Measurements from ENCODE around the gene GSTO2.

GSTO2 gene

DNA sequence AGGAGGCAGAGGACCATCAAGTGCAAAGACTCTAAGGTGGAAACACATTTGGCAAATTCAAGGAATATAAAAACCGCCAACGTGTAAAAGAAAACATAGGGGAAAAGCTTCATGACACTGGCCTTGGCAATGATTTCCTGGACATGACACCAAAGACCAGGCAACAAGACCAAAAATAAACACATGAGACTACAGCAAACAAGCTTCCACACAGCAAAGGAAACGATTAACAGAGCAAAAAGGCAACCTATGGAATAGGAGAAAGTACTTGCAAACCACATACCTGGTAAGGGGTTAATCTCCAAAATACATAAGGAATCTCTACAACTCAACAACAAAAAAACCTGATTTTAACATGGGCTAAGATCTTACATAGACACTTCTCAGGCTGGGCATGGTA, 10.8 kb upstream of the GSTO2 start:
- no peak overlapping the region for H3K4me3 ChIP-seq (replicated peaks in 1 of 2; ENCODE audit: low read depth in 2 of 2, low read length in 2 of 2)
- TF ChIP-seq, protein P1, sequence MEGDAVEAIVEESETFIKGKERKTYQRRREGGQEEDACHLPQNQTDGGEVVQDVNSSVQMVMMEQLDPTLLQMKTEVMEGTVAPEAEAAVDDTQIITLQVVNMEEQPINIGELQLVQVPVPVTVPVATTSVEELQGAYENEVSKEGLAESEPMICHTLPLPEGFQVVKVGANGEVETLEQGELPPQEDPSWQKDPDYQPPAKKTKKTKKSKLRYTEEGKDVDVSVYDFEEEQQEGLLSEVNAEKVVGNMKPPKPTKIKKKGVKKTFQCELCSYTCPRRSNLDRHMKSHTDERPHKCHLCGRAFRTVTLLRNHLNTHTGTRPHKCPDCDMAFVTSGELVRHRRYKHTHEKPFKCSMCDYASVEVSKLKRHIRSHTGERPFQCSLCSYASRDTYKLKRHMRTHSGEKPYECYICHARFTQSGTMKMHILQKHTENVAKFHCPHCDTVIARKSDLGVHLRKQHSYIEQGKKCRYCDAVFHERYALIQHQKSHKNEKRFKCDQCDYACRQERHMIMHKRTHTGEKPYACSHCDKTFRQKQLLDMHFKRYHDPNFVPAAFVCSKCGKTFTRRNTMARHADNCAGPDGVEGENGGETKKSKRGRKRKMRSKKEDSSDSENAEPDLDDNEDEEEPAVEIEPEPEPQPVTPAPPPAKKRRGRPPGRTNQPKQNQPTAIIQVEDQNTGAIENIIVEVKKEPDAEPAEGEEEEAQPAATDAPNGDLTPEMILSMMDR (IDR thresholded peaks at IDR 0.05; ENCODE audit: low read depth, low read length), result no peak
- no peak for DNase-seq (ENCODE audit: low read depth in 2 of 2)

DNA sequence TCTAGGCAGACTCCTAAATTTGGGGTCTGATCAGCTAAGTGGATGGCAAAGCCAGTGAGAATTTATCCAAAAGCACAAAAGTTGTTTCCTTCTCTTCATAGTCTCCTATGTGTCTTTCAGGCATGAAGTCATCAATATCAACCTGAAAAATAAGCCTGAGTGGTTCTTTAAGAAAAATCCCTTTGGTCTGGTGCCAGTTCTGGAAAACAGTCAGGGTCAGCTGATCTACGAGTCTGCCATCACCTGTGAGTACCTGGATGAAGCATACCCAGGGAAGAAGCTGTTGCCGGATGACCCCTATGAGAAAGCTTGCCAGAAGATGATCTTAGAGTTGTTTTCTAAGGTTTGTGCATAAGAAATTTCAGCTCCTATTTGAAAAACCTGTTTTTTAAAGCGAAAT, 9.5 kb upstream of the GSTO2 start:
- TF ChIP-seq, protein P1 (IDR thresholded peaks at IDR 0.05; ENCODE audit: low read depth, low read length), result no peak
- DNase-seq (ENCODE audit: low read depth in 2 of 2), result no peak
- no peak overlapping the region for H3K4me3 ChIP-seq (replicated peaks in 1 of 2; ENCODE audit: low read depth in 2 of 2, low read length in 2 of 2)

DNA sequence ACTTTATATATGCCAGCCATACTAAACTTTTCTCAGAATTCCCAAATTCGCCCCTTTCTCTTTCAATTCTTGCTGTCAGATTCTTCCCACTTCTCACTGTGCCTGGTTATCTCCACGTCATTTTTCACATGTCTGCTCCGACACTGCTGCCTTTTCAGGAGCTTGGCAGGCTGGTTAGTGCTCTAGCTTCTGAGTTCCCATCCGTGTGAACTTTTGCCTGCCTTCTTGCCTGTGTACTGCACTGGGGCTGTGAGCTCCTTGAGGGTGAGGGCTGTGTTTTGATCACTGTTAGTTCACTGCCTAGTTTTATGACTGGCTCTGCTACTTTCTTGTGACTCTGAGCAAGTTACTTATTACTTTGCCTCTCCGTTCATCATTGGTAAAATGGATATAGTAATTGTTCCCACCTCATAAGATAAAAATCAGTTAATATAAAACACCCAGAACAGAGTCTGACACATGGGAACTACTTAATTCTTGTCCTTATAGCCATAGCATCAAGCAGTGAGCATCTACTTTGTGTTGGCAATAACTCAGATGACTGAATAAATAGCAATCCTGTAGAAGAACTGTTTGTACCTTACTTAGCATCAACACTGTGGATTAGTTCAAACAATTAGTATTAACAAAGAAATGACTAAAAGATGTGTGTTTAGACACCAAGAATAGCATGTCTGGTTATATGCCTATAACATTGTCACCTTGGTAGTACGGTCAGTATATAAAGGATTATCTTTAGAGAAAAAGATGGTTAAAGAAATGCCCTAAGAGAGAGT, 8.8 kb upstream of the GSTO2 start:
- DNase-seq (ENCODE audit: low read depth in 2 of 2), result peak; percentile 62 to 71
- TF ChIP-seq, protein P1 (IDR thresholded peaks at IDR 0.05; ENCODE audit: low read depth, low read length), result no peak
- no peak overlapping the region for H3K4me3 ChIP-seq (replicated peaks in 1 of 2; ENCODE audit: low read depth in 2 of 2, low read length in 2 of 2)

DNA sequence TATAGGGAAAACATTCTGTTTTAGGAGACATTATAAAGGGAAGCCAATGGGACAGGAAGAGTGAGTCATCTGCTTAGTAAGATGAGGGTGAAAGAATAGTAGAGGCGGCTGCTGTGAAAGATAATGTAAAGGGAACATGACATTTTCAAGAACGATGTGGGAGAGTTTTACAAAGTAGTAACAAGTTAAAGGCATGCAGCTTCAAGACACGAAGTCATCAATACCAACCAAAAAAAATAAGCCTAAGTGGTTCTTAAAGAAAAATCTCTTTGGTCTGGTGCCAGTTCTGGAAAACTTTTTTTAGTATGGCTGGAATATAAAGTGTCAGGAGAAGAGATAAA, 8.2 kb upstream of the GSTO2 start:
- H3K4me3 ChIP-seq (replicated peaks in 1 of 2; ENCODE audit: low read depth in 2 of 2, low read length in 2 of 2), result no peak overlapping the region
- TF ChIP-seq, protein P1 (IDR thresholded peaks at IDR 0.05; ENCODE audit: low read depth, low read length), result no peak
- DNase-seq (ENCODE audit: low read depth in 2 of 2), result peak; percentile 75 to 86

DNA sequence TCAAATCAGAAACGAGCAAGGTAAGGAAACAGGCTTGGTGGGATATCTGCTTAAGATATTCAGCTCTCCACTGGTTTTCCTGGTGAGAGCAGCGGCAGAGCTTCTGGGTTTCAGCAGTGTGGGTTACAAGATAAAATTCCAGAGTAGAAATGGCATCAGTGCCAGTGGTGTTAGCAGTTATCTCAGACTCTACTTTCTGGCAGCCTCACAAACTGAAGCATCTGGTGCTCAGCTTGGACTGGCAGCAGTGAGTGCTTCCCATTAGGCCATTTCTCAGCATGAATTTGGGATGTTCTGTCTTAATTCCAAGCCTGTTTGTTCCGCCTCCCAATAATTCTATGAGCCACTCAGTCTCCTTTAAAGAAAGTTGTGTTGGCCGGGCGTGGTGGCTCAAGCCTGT, 6.9 kb upstream of the GSTO2 start:
- TF ChIP-seq, protein P1 (IDR thresholded peaks at IDR 0.05; ENCODE audit: low read depth, low read length), result no peak
- H3K4me3 ChIP-seq (replicated peaks in 1 of 2; ENCODE audit: low read depth in 2 of 2, low read length in 2 of 2), result no peak overlapping the region
- DNase-seq (ENCODE audit: low read depth in 2 of 2), result peak in 1 of 2 donors; percentile 32

DNA sequence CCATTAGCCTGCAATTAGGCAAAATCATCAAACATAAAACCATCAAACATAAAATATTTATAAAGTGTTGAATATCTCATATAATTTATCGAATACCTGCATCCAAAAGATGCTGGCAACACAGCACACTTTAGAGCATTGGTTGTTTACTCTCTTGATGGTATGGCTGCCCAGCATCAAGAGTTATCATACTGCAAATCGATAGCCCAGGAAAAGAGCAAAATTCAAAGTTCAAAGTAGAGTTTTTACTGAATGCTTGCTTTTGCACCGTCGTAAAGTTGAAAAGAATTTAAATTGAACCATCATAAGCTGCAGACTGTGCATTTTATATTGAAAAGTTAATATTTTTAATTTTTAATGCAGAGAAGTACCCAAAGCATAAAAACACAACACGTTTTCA, 4.2 kb upstream of the GSTO2 start:
- DNase-seq (ENCODE audit: low read depth in 2 of 2), result no peak
- TF ChIP-seq, protein P1 (IDR thresholded peaks at IDR 0.05; ENCODE audit: low read depth, low read length), result no peak
- H3K4me3 ChIP-seq (replicated peaks in 1 of 2; ENCODE audit: low read depth in 2 of 2, low read length in 2 of 2), result no peak overlapping the region
